H1 (cell line): ENCODE measurements around the gene CRKL. TPM values are rescaled to one million over a fixed set of nuclear protein-coding genes. Genes with fewer than 3 reads are reported as not detected.

ENCODE experiments used
- CTCF ChIA-PET: fragments of 300-600 bp; sonication (Branson Sonifier 250); formaldehyde crosslinking; loops from one replicate; lab custom pipeline; 2021; ENCODE audit not compliant: partially characterized antibody; lab: Charles Lee
- POLR2A ChIA-PET: fragments of 300-600 bp; sonication (Branson Sonifier 250); formaldehyde crosslinking; loops from one replicate; lab custom pipeline; 2021; ENCODE audit warnings: inconsistent platforms; ENCODE audit not compliant: partially characterized antibody; lab: Charles Lee
- DNase-seq, 2 experiments: peaks; one replicate each; pipeline versions ENCODE4 v3.0.0 to v3.0.0-alpha.2; 2010 to 2022; ENCODE audit warnings: low spot score in 2 of 2, low read depth in 1 of 2, mixed read lengths in 1 of 2
- FAIRE-seq: peaks from 2 replicates; lab custom pipeline; 2011; peaks lifted over from hg19 to GRCh38; lab: Jason Lieb, UNC
- H2AFZ ChIP-seq: 2 replicates; pipeline ENCODE4 v1.8.1; 2012; ENCODE audit warnings: low read length, inconsistent platforms
- H2AK5ac ChIP-seq: 2 replicates; pipeline ENCODE4 v1.6.1; 2013; ENCODE audit warnings: low read depth, low read length
- H2BK120ac ChIP-seq: replicated peaks from 2 replicates; pipeline ENCODE3; 2013; ENCODE audit warnings: low read depth, low read length, inconsistent platforms
- H2BK12ac ChIP-seq: 2 replicates; pipeline ENCODE4 v1.6.1; 2013; ENCODE audit warnings: low read depth, low read length
- H2BK15ac ChIP-seq: 2 replicates; pipeline ENCODE4 v1.6.1; 2013; ENCODE audit warnings: low read length
- H2BK20ac ChIP-seq: 2 replicates; pipeline ENCODE4 v1.6.1; 2013; ENCODE audit warnings: low read length
- H2BK5ac ChIP-seq: 2 replicates; pipeline ENCODE4 v1.6.1; 2013; ENCODE audit warnings: low read depth, low read length
- H3K14ac ChIP-seq: 2 replicates; pipeline ENCODE4 v1.6.1; 2013; ENCODE audit warnings: inconsistent platforms; ENCODE audit not compliant: insufficient read length
- H3K18ac ChIP-seq: 2 replicates; pipeline ENCODE4 v1.6.1; 2013; ENCODE audit warnings: low read length; ENCODE audit errors: extremely low read depth
- H3K23ac ChIP-seq: 2 replicates; pipeline ENCODE4 v1.6.1; 2013; ENCODE audit warnings: inconsistent platforms; ENCODE audit not compliant: insufficient read length
- H3K23me2 ChIP-seq: 2 replicates; pipeline ENCODE4 v1.6.1; 2013; ENCODE audit warnings: low read depth, low read length
- H3K27ac ChIP-seq: 2 replicates; pipeline ENCODE4 v1.6.1; 2011; ENCODE audit warnings: low read depth, low read length, inconsistent platforms
- H3K27me3 ChIP-seq, 4 experiments: replicated peaks in 1 of 4; 1 replicate in 1 of 4; 2 replicates in 3 of 4; pipeline versions ENCODE4 v1.6.1 to v1.8.1; 2011 to 2013; ENCODE audit warnings: low read length in 3 of 4, mild to moderate bottlenecking in 3 of 4, inconsistent platforms in 2 of 4, mixed read lengths in 2 of 4, moderate library complexity in 1 of 4; ENCODE audit not compliant: control insufficient read depth in 3 of 4, insufficient read depth in 3 of 4; ENCODE audit errors: extremely low read depth in 1 of 4
- H3K36me3 ChIP-seq, 4 experiments: 2 replicates each; pipeline versions ENCODE4 v1.6.1 to v1.8.1; 2011 to 2013; ENCODE audit warnings: mild to moderate bottlenecking in 4 of 4, low read length in 3 of 4, moderate library complexity in 2 of 4, control low read depth in 1 of 4, inconsistent platforms in 1 of 4; ENCODE audit not compliant: insufficient read depth in 4 of 4, control insufficient read depth in 2 of 4
- H3K4ac ChIP-seq: replicated peaks from 2 replicates; pipeline ENCODE3; 2013; ENCODE audit warnings: low read length, low read depth, mixed read lengths, inconsistent platforms; ENCODE audit not compliant: insufficient read length
- H3K4me1 ChIP-seq, 4 experiments: replicated peaks in 1 of 4; 1 replicate in 1 of 4; 2 replicates in 3 of 4; pipeline versions ENCODE4 v1.6.1 to v1.8.1; 2011 to 2013; ENCODE audit warnings: low read length in 3 of 4, inconsistent platforms in 2 of 4, mixed read lengths in 1 of 4; ENCODE audit not compliant: insufficient read depth in 4 of 4, control insufficient read depth in 3 of 4
- H3K4me2 ChIP-seq, 2 experiments: 2 replicates each; pipeline versions ENCODE4 v1.6.1 to v1.8.1; 2011 to 2013; ENCODE audit warnings: low read depth in 2 of 2, low read length in 2 of 2, control low read depth in 1 of 2, inconsistent platforms in 1 of 2, mild to moderate bottlenecking in 1 of 2; ENCODE audit not compliant: insufficient read depth in 1 of 2
- H3K4me3 ChIP-seq, 4 experiments: fragments of 200-600, 300-600 bp in 1 of 4; sonication (generic), shearing (Covaris generic), sonication (Bioruptor Twin) in 1 of 4; 2 replicates each; pipeline versions ENCODE4 v1.5.1 to v1.8.1; 2011 to 2016; ENCODE audit warnings: low read length in 4 of 4, low read depth in 3 of 4, control low read depth in 2 of 4, inconsistent platforms in 2 of 4, mild to moderate bottlenecking in 2 of 4, mixed read lengths in 1 of 4, moderate library complexity in 1 of 4; ENCODE audit not compliant: insufficient read depth in 2 of 4; ENCODE audit errors: extremely low read depth in 1 of 4
- H3K56ac ChIP-seq: replicated peaks from 2 replicates; pipeline ENCODE3; 2013; ENCODE audit warnings: low read depth, mild to moderate bottlenecking, mixed read lengths, low read length, inconsistent platforms; ENCODE audit not compliant: insufficient read length
- H3K79me1 ChIP-seq: 2 replicates; pipeline ENCODE4 v1.6.1; 2013; ENCODE audit warnings: low read depth, low read length, control low read depth
- H3K79me2 ChIP-seq, 2 experiments: 2 replicates each; pipeline versions ENCODE4 v1.6.1 to v1.8.1; 2012 to 2013; ENCODE audit warnings: low read length in 2 of 2, mild to moderate bottlenecking in 2 of 2, inconsistent platforms in 1 of 2; ENCODE audit not compliant: insufficient read depth in 2 of 2, control insufficient read depth in 1 of 2
- H3K9ac ChIP-seq, 4 experiments: replicated peaks in 1 of 4; 1 replicate in 1 of 4; 2 replicates in 3 of 4; pipeline versions ENCODE4 v1.6.1 to v1.8.1; 2011 to 2013; ENCODE audit warnings: low read depth in 3 of 4, low read length in 3 of 4, control low read depth in 2 of 4, mild to moderate bottlenecking in 2 of 4, moderate library complexity in 2 of 4, inconsistent platforms in 1 of 4; ENCODE audit errors: extremely low read depth in 1 of 4
- H3K9me3 ChIP-seq, 2 experiments: 2 replicates each; pipeline versions ENCODE4 v1.6.1 to v1.8.1; 2012 to 2013; ENCODE audit warnings: mild to moderate bottlenecking in 2 of 2, moderate library complexity in 2 of 2, control low read depth in 1 of 2, inconsistent platforms in 1 of 2, low read depth in 1 of 2, low read length in 1 of 2, mixed read lengths in 1 of 2; ENCODE audit not compliant: insufficient read depth in 2 of 2
- H4K20me1 ChIP-seq, 2 experiments: replicated peaks in 1 of 2; 2 replicates each; pipeline versions ENCODE3 to v1.8.1; 2011 to 2013; ENCODE audit warnings: inconsistent platforms in 2 of 2, low read length in 2 of 2, mild to moderate bottlenecking in 1 of 2; ENCODE audit not compliant: insufficient read depth in 2 of 2, control insufficient read depth in 1 of 2
- H4K5ac ChIP-seq: 2 replicates; pipeline ENCODE4 v1.6.1; 2013; ENCODE audit warnings: low read length, low read depth, mixed read lengths, inconsistent platforms; ENCODE audit not compliant: insufficient read length
- H4K8ac ChIP-seq: 2 replicates; pipeline ENCODE4 v1.8.0; 2013; ENCODE audit warnings: mild to moderate bottlenecking, moderate library complexity, low read length, inconsistent platforms; ENCODE audit not compliant: insufficient read depth; ENCODE audit errors: extremely low read depth
- H4K91ac ChIP-seq: replicated peaks from 2 replicates; pipeline ENCODE3; 2013; ENCODE audit warnings: low read length, mixed read lengths, inconsistent platforms; ENCODE audit not compliant: insufficient read length
- ASH2L ChIP-seq: fragments of 200-600, 300-600 bp; sonication (generic); IDR thresholded peaks from one replicate; pipeline ENCODE4 v1.7.1; 2017; ENCODE audit warnings: low read length
- ATF3 ChIP-seq: IDR thresholded peaks from 2 replicates; pipeline ENCODE4 v1.6.1; 2011; ENCODE audit warnings: low read depth, mild to moderate bottlenecking, low read length; ENCODE audit not compliant: insufficient read depth
- GABPA ChIP-seq: IDR thresholded peaks from 2 replicates; pipeline ENCODE4 v1.6.1; 2011; ENCODE audit warnings: mild to moderate bottlenecking, low read length, moderate library complexity, borderline replicate concordance; ENCODE audit not compliant: insufficient read depth
- GTF2F1 ChIP-seq: IDR thresholded peaks from 2 replicates; pipeline ENCODE4 v1.6.1; 2012; ENCODE audit warnings: low read depth, low read length, improper control_type of control experiment, borderline replicate concordance
- NRF1 ChIP-seq: IDR thresholded peaks from 2 replicates; pipeline ENCODE4 v1.6.1; 2011; ENCODE audit warnings: mild to moderate bottlenecking, low read depth, low read length, improper control_type of control experiment
- SIRT6 ChIP-seq: IDR thresholded peaks from one replicate; pipeline ENCODE4 v1.7.1; 2012; ENCODE audit warnings: low read length, inconsistent platforms
- SP4 ChIP-seq: IDR thresholded peaks from 2 replicates; pipeline ENCODE4 v1.6.1; 2012; ENCODE audit warnings: low read length, inconsistent platforms
- TEAD4 ChIP-seq: IDR thresholded peaks from 2 replicates; pipeline ENCODE4 v1.6.1; 2012; ENCODE audit warnings: low read depth, low read length, inconsistent platforms, mixed read lengths
- WGBS, 2 experiments: shearing (Covaris generic) in 1 of 2; methylation state at CpG; one replicate each; pipeline versions ENCODE4 v1.1.6 to v1.1.7; 2013 to 2015; ENCODE audit warnings: low lambda C conversion rate in 2 of 2, mixed read lengths in 2 of 2, inconsistent platforms in 1 of 2, low coverage in 1 of 2, missing lambda C conversion rate in 1 of 2; ENCODE audit not compliant: insufficient replicate concordance in 2 of 2, insufficient coverage in 1 of 2, insufficient read length in 1 of 2; ENCODE audit errors: extremely low coverage in 1 of 2, missing lambda C conversion rate in 1 of 2; 5-methylcytosine and 5-hydroxymethylcytosine counted together
- polyA plus RNA-seq, 7 experiments: library from polyadenylated mRNA; depleted of rRNA in 3 of 7; stranded (reverse) in 5 of 7; unstranded in 2 of 7; fragments of >200 nt in 5 of 7; fragments of 200-250 nt in 2 of 7; gene quantifications; 1 replicate in 5 of 7; 2 replicates in 1 of 7; 4 replicates in 1 of 7; pipeline versions ENCODE4 v1.2.1 to v1.2.3, GENCODE V29; 2011 to 2013; ENCODE audit warnings: missing spikeins in 2 of 7, mixed read lengths in 2 of 7
- total RNA-seq: library from RNA; stranded (reverse); fragmentation: NEBNext Ultra II Directional; extraction: Animal tissue kit (Norgen Biotek cat#: 25700); gene quantifications from 2 replicates; pipeline ENCODE4 v1.2.1, GENCODE V29; 2021
- TF ChIP-seq, protein P1 (sequence below): IDR thresholded peaks from 2 replicates; pipeline ENCODE4 v1.6.1; 2011; ENCODE audit warnings: low read length, improper control_type of control experiment
- TF ChIP-seq, protein P2 (sequence below), 3 experiments: IDR thresholded peaks; 1 replicate in 2 of 3; 2 replicates in 1 of 3; pipeline versions ENCODE4 v1.5.1 to v1.6.1; 2011; ENCODE audit warnings: low read length in 3 of 3, mild to moderate bottlenecking in 3 of 3, inconsistent platforms in 2 of 3, low read depth in 1 of 3, moderate library complexity in 1 of 3; ENCODE audit not compliant: insufficient read depth in 1 of 3; ENCODE audit errors: control extremely low read depth in 1 of 3

CRKL gene
- total and polyA plus RNA-seq, 2 of the 8 experiments (the other 6 are each of a cell fraction or from before 2014, with no cell fraction given) = 34.5 to 94.5 TPM

- Histone ChIP-seq H3K4me1 (peaks cover 0 to 10% (median 5%) of the 10 kb centered on the region in 4 experiments; a peak in 6 of 7 replicates), H2BK12ac (no peak overlapping the region), H3K36me3 (no peaks in the 10 kb centered on the region), H4K8ac (no peak overlapping the region), H4K20me1 (peaks cover 6 to 11% of the 10 kb centered on the region in 2 experiments), H3K9me3 (no peaks in the 10 kb centered on the region), H3K27me3 (peaks cover 33 to 50% (median 49%) of the 10 kb centered on the region in 4 experiments), H2BK5ac (no peak overlapping the region), H2AFZ (no peak overlapping the region), H3K14ac (no peak overlapping the region), H3K27ac (no peak overlapping the region), H3K4me3 (no peak overlapping the region), H4K5ac (no peak overlapping the region), H2AK5ac (no peak overlapping the region), H3K18ac (no peak overlapping the region), H3K9ac (no peak overlapping the region), H3K23me2 (peaks cover 4% of the 10 kb centered on the region; the same call in 1 of the 2 replicates), H3K79me1 (no peaks in the 10 kb centered on the region), H2BK20ac (no peak overlapping the region), H2BK120ac (no peak overlapping the region), H3K56ac (no peak overlapping the region), H3K79me2 (no peaks in the 10 kb centered on the region), H3K23ac (no peak overlapping the region), H2BK15ac (no peak overlapping the region), H3K4me2 (no peak overlapping the region), H3K4ac (no peak overlapping the region), H4K91ac (no peak overlapping the region)
- POLR2A ChIA-PET = no interaction called here
- FAIRE-seq (no peak), DNase-seq (no peak)
- CTCF ChIA-PET = interaction anchor here (0.6 to 13.5 kb wide), 13 partner anchors 9 to 1995 kb away, joined by 3 to 115 read pairs (median 5); partner anchors contain the start of genes AIFM3 and LZTR1
- 91% methylated on average over 4 of the region's 6 CpGs; no CpG with 5 or more reads in 1 of the 2 experiments for WGBS, 2 experiments
- TF ChIP-seq ATF3 = no peak
- no peak for TF ChIP-seq TEAD4
- TF ChIP-seq GTF2F1 = no peak
- TF ChIP-seq, protein P1, sequence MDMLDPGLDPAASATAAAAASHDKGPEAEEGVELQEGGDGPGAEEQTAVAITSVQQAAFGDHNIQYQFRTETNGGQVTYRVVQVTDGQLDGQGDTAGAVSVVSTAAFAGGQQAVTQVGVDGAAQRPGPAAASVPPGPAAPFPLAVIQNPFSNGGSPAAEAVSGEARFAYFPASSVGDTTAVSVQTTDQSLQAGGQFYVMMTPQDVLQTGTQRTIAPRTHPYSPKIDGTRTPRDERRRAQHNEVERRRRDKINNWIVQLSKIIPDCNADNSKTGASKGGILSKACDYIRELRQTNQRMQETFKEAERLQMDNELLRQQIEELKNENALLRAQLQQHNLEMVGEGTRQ = no peak
- no peak for TF ChIP-seq NRF1
- TF ChIP-seq GABPA = no peak
- TF ChIP-seq ASH2L = no peak
- TF ChIP-seq, protein P2, sequence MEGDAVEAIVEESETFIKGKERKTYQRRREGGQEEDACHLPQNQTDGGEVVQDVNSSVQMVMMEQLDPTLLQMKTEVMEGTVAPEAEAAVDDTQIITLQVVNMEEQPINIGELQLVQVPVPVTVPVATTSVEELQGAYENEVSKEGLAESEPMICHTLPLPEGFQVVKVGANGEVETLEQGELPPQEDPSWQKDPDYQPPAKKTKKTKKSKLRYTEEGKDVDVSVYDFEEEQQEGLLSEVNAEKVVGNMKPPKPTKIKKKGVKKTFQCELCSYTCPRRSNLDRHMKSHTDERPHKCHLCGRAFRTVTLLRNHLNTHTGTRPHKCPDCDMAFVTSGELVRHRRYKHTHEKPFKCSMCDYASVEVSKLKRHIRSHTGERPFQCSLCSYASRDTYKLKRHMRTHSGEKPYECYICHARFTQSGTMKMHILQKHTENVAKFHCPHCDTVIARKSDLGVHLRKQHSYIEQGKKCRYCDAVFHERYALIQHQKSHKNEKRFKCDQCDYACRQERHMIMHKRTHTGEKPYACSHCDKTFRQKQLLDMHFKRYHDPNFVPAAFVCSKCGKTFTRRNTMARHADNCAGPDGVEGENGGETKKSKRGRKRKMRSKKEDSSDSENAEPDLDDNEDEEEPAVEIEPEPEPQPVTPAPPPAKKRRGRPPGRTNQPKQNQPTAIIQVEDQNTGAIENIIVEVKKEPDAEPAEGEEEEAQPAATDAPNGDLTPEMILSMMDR (IDR thresholded peaks at IDR 0.05; ENCODE audit: control extremely low read depth in 1 of 3, insufficient read depth in 1 of 3, low read depth in 1 of 3, low read length in 3 of 3) = no peak
- TF ChIP-seq SP4 = no peak
- TF ChIP-seq SIRT6 = no peak
These were observed 45.3 kb downstream of the CRKL start for GRCh38 chr22:20962491-20962945.
